A549 (cell line): ENCODE measurements around the gene LENG1.

ENCODE experiments used
- CHD2 ChIP-seq: fragments of 150-350 bp; IDR thresholded peaks from 2 replicates; pipeline ENCODE4 v1.6.1; 2014; ENCODE audit warnings: low read length; ENCODE audit not compliant: partially characterized antibody
- EHMT2 ChIP-seq: fragments of 200-600 bp; sonication (generic); IDR thresholded peaks from 2 replicates; pipeline ENCODE4 v1.6.1; 2016; ENCODE audit warnings: antibody characterized with exemption, low read depth, mild to moderate bottlenecking, moderate library complexity
- JUNB ChIP-seq: fragments of >200 bp; sonication (Bioruptor Twin); formaldehyde crosslinking; IDR thresholded peaks from 2 replicates; pipeline ENCODE4 v1.6.1; 2016
- POLR2A ChIP-seq: IDR thresholded peaks from 2 replicates; pipeline ENCODE4 v1.6.1; 2012; ENCODE audit warnings: mild to moderate bottlenecking, low read length
- TFCP2L1 ChIP-seq: fragments of 250-450 bp; sonication (Bioruptor Pico); IDR thresholded peaks from 2 replicates; pipeline ENCODE4 v1.5.0; 2021; ENCODE audit warnings: mild to moderate bottlenecking
- TF ChIP-seq, protein P1 (sequence below): fragments of >200 bp; sonication (Bioruptor Twin); formaldehyde crosslinking; IDR thresholded peaks from 3 replicates; pipeline ENCODE4 v1.5.1; 2016
- TF ChIP-seq, protein P2 (sequence below): fragments of 150-350 bp; IDR thresholded peaks from 2 replicates; pipeline ENCODE4 v1.6.1; 2014; ENCODE audit warnings: low read depth, mild to moderate bottlenecking, low read length
- TF ChIP-seq, protein P3 (sequence below): IDR thresholded peaks from 2 replicates; pipeline ENCODE4 v1.6.1; 2012

DNA sequence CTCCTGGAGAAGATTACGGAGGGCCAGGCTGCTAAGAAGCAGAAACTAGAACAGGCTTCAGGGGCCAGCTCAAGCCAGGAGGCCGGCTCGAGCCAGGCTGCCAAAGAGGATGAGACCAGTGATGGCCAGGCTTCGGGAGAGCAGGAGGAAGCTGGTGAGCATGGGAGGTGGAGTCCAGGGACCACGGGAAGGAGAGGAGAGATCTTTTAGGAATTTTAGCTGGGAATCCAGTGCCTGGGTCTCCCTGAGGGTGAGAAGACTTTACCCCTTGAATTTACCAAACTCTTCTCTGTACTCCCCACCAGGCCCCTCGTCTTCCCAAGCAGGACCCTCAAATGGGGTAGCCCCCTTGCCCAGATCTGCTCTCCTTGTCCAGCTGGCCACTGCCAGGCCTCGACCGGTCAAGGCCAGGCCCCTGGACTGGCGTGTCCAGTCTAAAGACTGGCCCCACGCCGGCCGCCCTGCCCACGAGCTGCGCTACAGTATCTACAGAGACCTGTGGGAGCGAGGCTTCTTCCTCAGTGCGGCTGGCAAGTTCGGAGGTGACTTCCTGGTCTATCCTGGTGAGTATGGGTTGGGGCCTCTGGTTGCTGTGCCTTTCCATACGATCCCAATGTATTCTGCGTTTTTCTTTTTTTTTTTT is 32.4 kb upstream of the LENG1 start:
- TF ChIP-seq, protein P1, sequence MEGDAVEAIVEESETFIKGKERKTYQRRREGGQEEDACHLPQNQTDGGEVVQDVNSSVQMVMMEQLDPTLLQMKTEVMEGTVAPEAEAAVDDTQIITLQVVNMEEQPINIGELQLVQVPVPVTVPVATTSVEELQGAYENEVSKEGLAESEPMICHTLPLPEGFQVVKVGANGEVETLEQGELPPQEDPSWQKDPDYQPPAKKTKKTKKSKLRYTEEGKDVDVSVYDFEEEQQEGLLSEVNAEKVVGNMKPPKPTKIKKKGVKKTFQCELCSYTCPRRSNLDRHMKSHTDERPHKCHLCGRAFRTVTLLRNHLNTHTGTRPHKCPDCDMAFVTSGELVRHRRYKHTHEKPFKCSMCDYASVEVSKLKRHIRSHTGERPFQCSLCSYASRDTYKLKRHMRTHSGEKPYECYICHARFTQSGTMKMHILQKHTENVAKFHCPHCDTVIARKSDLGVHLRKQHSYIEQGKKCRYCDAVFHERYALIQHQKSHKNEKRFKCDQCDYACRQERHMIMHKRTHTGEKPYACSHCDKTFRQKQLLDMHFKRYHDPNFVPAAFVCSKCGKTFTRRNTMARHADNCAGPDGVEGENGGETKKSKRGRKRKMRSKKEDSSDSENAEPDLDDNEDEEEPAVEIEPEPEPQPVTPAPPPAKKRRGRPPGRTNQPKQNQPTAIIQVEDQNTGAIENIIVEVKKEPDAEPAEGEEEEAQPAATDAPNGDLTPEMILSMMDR: no peak
- TF ChIP-seq JUNB: no peak
- no peak for TF ChIP-seq CHD2
- TF ChIP-seq, protein P2, sequence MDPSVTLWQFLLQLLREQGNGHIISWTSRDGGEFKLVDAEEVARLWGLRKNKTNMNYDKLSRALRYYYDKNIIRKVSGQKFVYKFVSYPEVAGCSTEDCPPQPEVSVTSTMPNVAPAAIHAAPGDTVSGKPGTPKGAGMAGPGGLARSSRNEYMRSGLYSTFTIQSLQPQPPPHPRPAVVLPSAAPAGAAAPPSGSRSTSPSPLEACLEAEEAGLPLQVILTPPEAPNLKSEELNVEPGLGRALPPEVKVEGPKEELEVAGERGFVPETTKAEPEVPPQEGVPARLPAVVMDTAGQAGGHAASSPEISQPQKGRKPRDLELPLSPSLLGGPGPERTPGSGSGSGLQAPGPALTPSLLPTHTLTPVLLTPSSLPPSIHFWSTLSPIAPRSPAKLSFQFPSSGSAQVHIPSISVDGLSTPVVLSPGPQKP: no peak
- TF ChIP-seq POLR2A: no peak
- TF ChIP-seq TFCP2L1: no peak
- TF ChIP-seq EHMT2: no peak
- TF ChIP-seq, protein P3, sequence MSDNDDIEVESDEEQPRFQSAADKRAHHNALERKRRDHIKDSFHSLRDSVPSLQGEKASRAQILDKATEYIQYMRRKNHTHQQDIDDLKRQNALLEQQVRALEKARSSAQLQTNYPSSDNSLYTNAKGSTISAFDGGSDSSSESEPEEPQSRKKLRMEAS: no peak
